OCI-LY3 (cell line): ENCODE data around the gene VTI1A.

Experiments
- CTCF ChIP-seq: fragments of 200-600, 300-600 bp; sonication (generic); IDR thresholded peaks from 2 replicates; pipeline ENCODE4 v1.5.1; 2014; ENCODE audit warnings: antibody characterized with exemption, low read length, low read depth
- EZH2phosphoT487 ChIP-seq: fragments of 200-600 bp; shearing (Covaris generic); IDR thresholded peaks from 2 replicates; pipeline ENCODE4 v1.6.1; 2018; ENCODE audit warnings: antibody characterized with exemption, mixed run types, low read depth

DNA sequence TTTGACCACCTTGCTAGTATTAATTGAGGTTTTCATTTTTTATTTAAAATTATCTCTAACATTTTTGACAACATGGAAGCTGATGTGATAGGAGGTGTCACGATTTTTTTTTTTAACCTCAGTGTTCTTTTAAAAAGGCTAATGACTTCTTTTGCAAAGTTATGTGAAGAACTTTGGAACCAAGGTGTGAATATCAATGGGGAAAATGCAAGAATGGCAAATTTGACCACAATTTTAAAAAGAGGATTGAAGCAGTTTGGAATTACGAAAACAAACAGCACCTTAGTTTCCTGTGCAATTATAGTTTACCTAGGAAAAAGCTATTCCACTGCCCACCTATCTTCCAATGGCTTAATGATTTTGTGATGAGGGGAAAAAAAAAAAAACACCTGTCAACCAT is 232.4 kb downstream of the VTI1A start:
- TF ChIP-seq CTCF: no peak
- no peak for TF ChIP-seq EZH2phosphoT487
